Keratinocyte (primary cell): Measurements from ENCODE around the gene KIF25.

Experiments
- CTCF ChIP-seq, 3 experiments: IDR thresholded peaks in 1 of 3; conservative IDR thresholded peaks in 1 of 3; optimal IDR thresholded peaks in 1 of 3; 2 replicates in 2 of 3; 3 replicates in 1 of 3; pipeline versions ENCODE3 to v1.5.1; 2011; ENCODE audit warnings: low read length in 3 of 3, mild to moderate bottlenecking in 3 of 3, moderate library complexity in 2 of 3, control low read depth in 1 of 3, inconsistent platforms in 1 of 3; ENCODE audit not compliant: insufficient read depth in 2 of 3; ENCODE audit errors: extremely low read depth in 1 of 3
- EZH2 ChIP-seq: IDR thresholded peaks from one replicate; pipeline ENCODE4 v1.6.1; 2012; ENCODE audit warnings: inconsistent platforms, mild to moderate bottlenecking, low read length, moderate library complexity

DNA sequence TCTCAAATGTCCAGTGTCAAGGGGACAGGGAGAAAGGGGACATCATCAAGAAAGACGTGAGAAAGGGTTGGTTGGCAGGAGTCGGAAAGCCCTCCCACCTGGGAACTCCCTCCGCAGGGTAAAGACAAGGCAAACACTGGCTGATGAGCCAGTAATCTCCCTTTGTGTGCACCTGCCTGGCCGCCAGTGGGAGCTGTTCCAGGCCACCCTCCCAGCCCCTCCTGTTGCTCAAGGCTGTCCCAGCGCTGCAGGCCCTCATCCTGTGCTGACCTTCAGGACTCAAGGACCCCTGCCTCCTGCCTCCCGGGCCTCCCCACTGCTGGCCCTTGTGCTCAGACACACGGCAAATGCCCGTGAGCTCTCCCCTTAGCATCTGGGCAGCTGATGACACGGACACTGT lies 74.1 kb downstream of the KIF25 start:
- TF ChIP-seq EZH2 (no peak), CTCF (optimal IDR thresholded peaks at IDR 0.05 in 1 of 3, IDR thresholded peaks at IDR 0.05 in 1 of 3, conservative IDR thresholded peaks at IDR 0.05 in 1 of 3; ENCODE audit: extremely low read depth in 1 of 3, insufficient read depth in 2 of 3, low read length in 3 of 3) (peak in 2 of 3 experiments; percentile 22 to 41)
